HepG2 (cell line): ENCODE results near the gene FBXO41. TPM values are rescaled to one million over a fixed set of nuclear protein-coding genes. Genes with fewer than 3 reads are reported as not detected.

Experiments used
- ATAC-seq: fragments of 200-7000 bp; cut with Tn5 transposase; 3 replicates; pipeline ENCODE4 v1.9.1; 2020; ENCODE audit warnings: mild to moderate bottlenecking, moderate library complexity
- BruUV-seq: library from RNA; stranded (reverse); fragments of 400-500 nt; replicated peaks from 2 replicates; lab custom pipeline; 2021; lab: Mats Ljungman, UMichigan
- CTCF ChIA-PET: fragments of 300-600 bp; formaldehyde crosslinking; extraction: SDS; loops from one replicate; lab custom pipeline; 2021; ENCODE audit warnings: low total read pairs, inconsistent platforms, low intra/inter-chr PET ratio; lab: Yijun Ruan, JAX
- POLR2A ChIA-PET: fragments of 350-600 bp; sonication (Branson Sonifier 250); formaldehyde crosslinking; loops from one replicate; lab custom pipeline; 2020; ENCODE audit warnings: antibody characterized with exemption, inconsistent platforms; lab: Yijun Ruan, JAX
- DNase-seq: peaks from one replicate; pipeline ENCODE4 v3.0.0-alpha.2; 2015; ENCODE audit warnings: low spot score
- FAIRE-seq: peaks from 3 replicates; lab custom pipeline; 2011; peaks lifted over from hg19 to GRCh38; lab: Jason Lieb, UNC
- H2AFZ ChIP-seq: one replicate; pipeline ENCODE4 v1.6.1; 2011; ENCODE audit warnings: low read length, inconsistent platforms
- H3K27ac ChIP-seq: fragments of 300-600 bp; 3 replicates; pipeline ENCODE4 v1.8.0; 2011; ENCODE audit warnings: mixed run types, mild to moderate bottlenecking, mixed read lengths, low read length, inconsistent platforms; ENCODE audit not compliant: insufficient read depth; ENCODE audit errors: extremely low read length
- H3K27me3 ChIP-seq, 2 experiments: fragments of 200-600 bp in 1 of 2; 2 replicates in 1 of 2; 3 replicates in 1 of 2; pipeline versions ENCODE4 v1.6.0 to v1.8.0; 2011; ENCODE audit warnings: low read length in 2 of 2, mild to moderate bottlenecking in 2 of 2, moderate library complexity in 2 of 2, inconsistent platforms in 1 of 2; ENCODE audit not compliant: insufficient read depth in 2 of 2, control insufficient read depth in 1 of 2
- H3K36me3 ChIP-seq, 2 experiments: fragments of 200-600 bp in 1 of 2; replicated peaks in 1 of 2; 2 replicates in 1 of 2; 3 replicates in 1 of 2; pipeline versions ENCODE4 v1.5.1 to v1.8.0; 2011; ENCODE audit warnings: low read length in 2 of 2, inconsistent platforms in 1 of 2; ENCODE audit not compliant: insufficient read depth in 2 of 2, control insufficient read depth in 1 of 2
- H3K4me1 ChIP-seq: 2 replicates; pipeline ENCODE4 v1.5.1; 2012; ENCODE audit warnings: low read length, inconsistent platforms; ENCODE audit not compliant: insufficient read depth
- H3K4me2 ChIP-seq: 2 replicates; pipeline ENCODE4 v1.6.0; 2011; ENCODE audit warnings: low read depth, low read length, inconsistent platforms
- H3K4me3 ChIP-seq, 3 experiments: fragments of 200-600 bp in 1 of 3; sonication (generic), shearing (Covaris generic) in 1 of 3; replicated peaks in 1 of 3; 2 replicates each; pipeline ENCODE4 v1.5.1; 2011 to 2016; ENCODE audit warnings: low read length in 3 of 3, inconsistent platforms in 2 of 3, low read depth in 2 of 3, mild to moderate bottlenecking in 2 of 3, control low read depth in 1 of 3, mixed read lengths in 1 of 3; ENCODE audit not compliant: insufficient read depth in 1 of 3
- H3K79me2 ChIP-seq: one replicate; pipeline ENCODE4 v1.6.1; 2011; ENCODE audit warnings: low read length, inconsistent platforms; ENCODE audit not compliant: insufficient read depth
- H3K9ac ChIP-seq: 2 replicates; pipeline ENCODE4 v1.6.0; 2011; ENCODE audit warnings: mild to moderate bottlenecking, low read depth, low read length, inconsistent platforms; ENCODE audit not compliant: insufficient read depth
- H3K9me3 ChIP-seq: 2 replicates; pipeline ENCODE4 v1.5.1; 2012; ENCODE audit warnings: mild to moderate bottlenecking, low read length
- H4K20me1 ChIP-seq: 2 replicates; pipeline ENCODE4 v1.6.0; 2011; ENCODE audit warnings: inconsistent platforms, mild to moderate bottlenecking, low read length, moderate library complexity; ENCODE audit not compliant: insufficient read depth
- DBP ChIP-seq: sonication (generic); formaldehyde crosslinking; IDR thresholded peaks from 2 replicates; pipeline ENCODE4 v1.4.0; 2020; ENCODE audit warnings: missing genetic modification reagents; ENCODE audit errors: not compliant biosample characterization
- DZIP1 ChIP-seq: sonication (generic); formaldehyde crosslinking; IDR thresholded peaks from 2 replicates; pipeline ENCODE4 v1.5.0; 2020; ENCODE audit warnings: mild to moderate bottlenecking, missing genetic modification reagents
- FLYWCH1 ChIP-seq: sonication (generic); formaldehyde crosslinking; IDR thresholded peaks from 2 replicates; pipeline ENCODE4 v1.8.1; 2023; ENCODE audit warnings: mild to moderate bottlenecking, missing genetic modification reagents
- IRF2 ChIP-seq: IDR thresholded peaks from 2 replicates; pipeline ENCODE4 v1.6.1; 2018; ENCODE audit warnings: missing genetic modification reagents, missing compliant biosample characterization
- KDM2A ChIP-seq: sonication (generic); formaldehyde crosslinking; IDR thresholded peaks from 2 replicates; pipeline ENCODE4 v1.4.0; 2020; ENCODE audit warnings: low read depth, missing genetic modification reagents, borderline replicate concordance
- NBN ChIP-seq: fragments of 450-650 bp; conservative IDR thresholded peaks from 2 replicates; pipeline ENCODE4 v1.6.1; 2017
- NONO ChIP-seq, 2 experiments: fragments of 450-650 bp in 1 of 2; sonication (generic) in 1 of 2; formaldehyde crosslinking in 1 of 2; IDR thresholded peaks in 1 of 2; conservative IDR thresholded peaks in 1 of 2; 2 replicates each; pipeline versions ENCODE4 v1.6.1 to v1.8.0; 2017 to 2022; ENCODE audit warnings: mild to moderate bottlenecking in 1 of 2, missing genetic modification reagents in 1 of 2, moderate library complexity in 1 of 2
- NR2F2 ChIP-seq: IDR thresholded peaks from 2 replicates; pipeline ENCODE4 v1.6.1; 2012; ENCODE audit warnings: low read depth, inconsistent platforms, borderline replicate concordance
- SIN3A ChIP-seq: IDR thresholded peaks from 2 replicates; pipeline ENCODE4 v1.6.1; 2011; ENCODE audit warnings: low read depth, mild to moderate bottlenecking, control low read depth, low read length, borderline replicate concordance
- SOX6 ChIP-seq, 2 experiments: fragments of 450-650 bp in 1 of 2; sonication (generic) in 1 of 2; formaldehyde crosslinking in 1 of 2; IDR thresholded peaks; 2 replicates each; pipeline versions ENCODE4 v1.4.0 to v1.6.1; 2017 to 2020; ENCODE audit warnings: antibody characterized with exemption in 1 of 2, mild to moderate bottlenecking in 1 of 2, missing genetic modification reagents in 1 of 2
- ZNF20 ChIP-seq: sonication (generic); formaldehyde crosslinking; IDR thresholded peaks from 2 replicates; pipeline ENCODE4 v1.4.0; 2020; ENCODE audit warnings: mild to moderate bottlenecking, moderate library complexity, missing genetic modification reagents
- ZNF563 ChIP-seq: sonication (generic); formaldehyde crosslinking; IDR thresholded peaks from 2 replicates; pipeline ENCODE4 v1.8.0; 2022; ENCODE audit warnings: mild to moderate bottlenecking, moderate library complexity, missing genetic modification reagents
- WGBS: methylation state at CpG from one replicate; pipeline ENCODE4 v1.1.6; 2017; ENCODE audit warnings: low lambda C conversion rate; 5-methylcytosine and 5-hydroxymethylcytosine counted together
- in situ Hi-C: cut with HindIII; loops from 2 replicates; pipeline ENCODE4 v1.10.0; 2017; ENCODE audit warnings: low pct_unique_long_range_greater_than_20kb; ENCODE audit not compliant: extremely low pct_ligation_motif_present
- intact Hi-C: fragments of 100-400 bp; cut with micrococcal nuclease; formaldehyde crosslinking; loops from one replicate; pipeline ENCODE4 v1.10.0; 2022; ENCODE audit not compliant: unreplicated experiment
- polyA plus RNA-seq, 8 experiments: library from polyadenylated mRNA; depleted of rRNA in 3 of 8; stranded (reverse) in 7 of 8; unstranded in 1 of 8; fragments of >200 nt; fragmentation: Illumina TruSeq in 4 of 8; extraction: Trizol in 4 of 8; gene quantifications; 2 replicates each; pipeline versions ENCODE4 v1.2.1 to v1.2.3, GENCODE V29; 2011 to 2016; ENCODE audit warnings: low read depth in 4 of 8, missing spikeins in 1 of 8, mixed read lengths in 1 of 8; ENCODE audit not compliant: insufficient read depth in 1 of 8
- total RNA-seq, 5 experiments: library from RNA; depleted of rRNA; stranded (reverse); fragments of >200 nt; fragmentation: Illumina TruSeq; extraction: Trizol; gene quantifications; 2 replicates each; pipeline ENCODE4 v1.2.3, GENCODE V29; 2016; ENCODE audit warnings: low read depth in 1 of 5
- TF ChIP-seq, protein P1 (sequence below): sonication (generic); formaldehyde crosslinking; IDR thresholded peaks from 2 replicates; pipeline ENCODE4 v1.5.0; 2020; ENCODE audit warnings: missing genetic modification reagents, mild to moderate bottlenecking, borderline replicate concordance
- TF ChIP-seq, protein P2 (sequence below): fragments of 450-650 bp; IDR thresholded peaks from 2 replicates; pipeline ENCODE4 v1.6.1; 2017

The FBXO41 gene
- total and polyA plus RNA-seq, 2 of the 13 experiments (the other 11 are each of a cell fraction or from before 2014, with no cell fraction given): 4.2 to 10.3 TPM

DNA sequence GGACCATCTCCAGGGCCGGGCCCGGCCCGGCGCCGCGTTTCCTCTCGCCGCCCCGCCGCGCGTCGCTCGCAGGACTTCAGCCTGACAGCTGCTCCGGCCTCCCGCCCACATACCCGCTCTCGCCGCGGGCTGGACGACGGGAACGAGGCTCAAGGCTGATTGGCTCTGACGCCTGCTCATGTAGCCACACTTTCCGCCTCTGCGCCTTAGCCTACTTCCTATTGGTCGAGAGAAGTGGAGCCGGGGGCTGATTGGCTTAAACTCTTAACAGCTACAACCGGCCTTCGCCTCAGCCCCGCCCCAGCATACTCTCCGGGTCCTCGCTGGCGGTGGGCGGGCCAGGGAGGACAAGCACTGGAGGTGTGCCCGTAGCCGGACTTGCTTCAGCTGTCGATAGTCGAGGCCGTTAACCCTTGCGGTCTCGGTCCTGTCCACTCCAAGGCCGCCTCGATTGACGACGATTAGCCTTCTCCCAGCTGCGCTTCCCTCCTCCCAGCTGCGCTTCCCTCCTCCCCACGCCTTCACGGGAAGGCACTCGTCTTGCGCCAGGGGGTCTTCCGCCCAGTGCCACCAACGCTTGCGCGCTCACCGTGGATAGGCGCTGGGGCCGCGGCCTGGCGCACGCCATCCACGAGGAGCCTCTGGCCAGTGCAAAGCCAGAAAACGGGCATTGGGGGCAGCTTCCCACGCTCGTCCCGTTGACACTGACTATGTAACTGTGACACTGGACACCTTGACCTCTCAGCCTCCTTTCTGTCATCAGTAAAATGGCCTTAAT is 50.9 kb downstream of the FBXO41 start, which contains the start of gene PRADC1:
Gene PRADC1, minus strand, starts transcription at position 86 of the 778 bp plus-strand sequence. Its CDS starts 79 bp downstream, at position 7.
- peak within 1 kb of the TSS; percentile 66 for H2AFZ ChIP-seq
- H3K36me3 ChIP-seq: peaks cover 2 to 13% of the 10 kb centered on the region in 2 experiments; a peak in 2 of 5 replicates
- H3K9me3 ChIP-seq: no peaks in the 10 kb centered on the region
- BruUV-seq: TSS peak; percentile 85
- ChIA-PET CTCF (no interaction called here), POLR2A (interaction anchor here (0.8 to 7.2 kb wide), 27 partner anchors 9 to 887 kb away, joined by 3 to 125 read pairs (median 8); partner anchors contain the start of genes ALMS1, FBXO41, RAB11FIP5 and SFXN5)
- H3K79me2 ChIP-seq: peaks cover 45% of the 10 kb centered on the region
- H3K4me2 ChIP-seq: peak within 1 kb of the TSS; percentile 99
- DNase-seq: peak; percentile 100
- peak; percentile 90 for ATAC-seq
- H3K27ac ChIP-seq: peak within 1 kb of the TSS; percentile 78
- peak within 1 kb of the TSS; percentile 95 for H3K9ac ChIP-seq
- peaks cover 39% of the 10 kb centered on the region for H3K4me1 ChIP-seq
- H4K20me1 ChIP-seq: peaks cover 37% of the 10 kb centered on the region
- in situ Hi-C loops (no loop called here), intact Hi-C loops (loop anchor here (1.0 to 5.0 kb wide), 2 partner anchors 19 to 49 kb away; partner anchors contain the start of genes FBXO41 and SMYD5)
- under 1% methylated on average over 47 of the region's 67 CpGs for WGBS
- H3K27me3 ChIP-seq: peaks cover 0 to 6% of the 10 kb centered on the region in 2 experiments; a peak in 1 of 5 replicates
- FAIRE-seq: peak; percentile 91
- peak within 1 kb of the TSS; percentile 84 to 97 (median 89) for H3K4me3 ChIP-seq
- TF ChIP-seq ZNF563 (CRISPR knock-in tag): 0 out of 2 replicates have a peak, but pooled peaks have one; percentile 79
- peak; percentile 94 for TF ChIP-seq KDM2A
- TF ChIP-seq, protein P1, sequence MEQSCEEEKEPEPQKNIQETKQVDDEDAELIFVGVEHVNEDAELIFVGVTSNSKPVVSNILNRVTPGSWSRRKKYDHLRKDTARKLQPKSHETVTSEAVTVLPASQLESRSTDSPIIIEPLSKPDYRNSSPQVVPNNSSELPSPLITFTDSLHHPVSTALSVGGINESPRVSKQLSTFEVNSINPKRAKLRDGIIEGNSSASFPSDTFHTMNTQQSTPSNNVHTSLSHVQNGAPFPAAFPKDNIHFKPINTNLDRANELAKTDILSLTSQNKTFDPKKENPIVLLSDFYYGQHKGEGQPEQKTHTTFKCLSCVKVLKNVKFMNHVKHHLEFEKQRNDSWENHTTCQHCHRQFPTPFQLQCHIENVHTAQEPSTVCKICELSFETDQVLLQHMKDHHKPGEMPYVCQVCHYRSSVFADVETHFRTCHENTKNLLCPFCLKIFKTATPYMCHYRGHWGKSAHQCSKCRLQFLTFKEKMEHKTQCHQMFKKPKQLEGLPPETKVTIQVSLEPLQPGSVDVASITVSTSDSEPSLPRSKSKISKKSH (CRISPR knock-in tag): no peak; the same call in 1 of the 2 replicates
- peak; percentile 100 for TF ChIP-seq SIN3A
- TF ChIP-seq, protein P2, sequence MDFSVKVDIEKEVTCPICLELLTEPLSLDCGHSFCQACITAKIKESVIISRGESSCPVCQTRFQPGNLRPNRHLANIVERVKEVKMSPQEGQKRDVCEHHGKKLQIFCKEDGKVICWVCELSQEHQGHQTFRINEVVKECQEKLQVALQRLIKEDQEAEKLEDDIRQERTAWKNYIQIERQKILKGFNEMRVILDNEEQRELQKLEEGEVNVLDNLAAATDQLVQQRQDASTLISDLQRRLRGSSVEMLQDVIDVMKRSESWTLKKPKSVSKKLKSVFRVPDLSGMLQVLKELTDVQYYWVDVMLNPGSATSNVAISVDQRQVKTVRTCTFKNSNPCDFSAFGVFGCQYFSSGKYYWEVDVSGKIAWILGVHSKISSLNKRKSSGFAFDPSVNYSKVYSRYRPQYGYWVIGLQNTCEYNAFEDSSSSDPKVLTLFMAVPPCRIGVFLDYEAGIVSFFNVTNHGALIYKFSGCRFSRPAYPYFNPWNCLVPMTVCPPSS: no peak
- no peak for TF ChIP-seq FLYWCH1 (CRISPR knock-in tag)
- no peak for TF ChIP-seq NR2F2
- TF ChIP-seq SOX6 (IDR thresholded peaks at IDR 0.05): no peak
- TF ChIP-seq SOX6 (CRISPR knock-in tag; IDR thresholded peaks at IDR 0.05): peak; percentile 58
- no peak for TF ChIP-seq DBP (CRISPR knock-in tag)
- no peak; the same call in 1 of the 2 replicates for TF ChIP-seq IRF2 (CRISPR knock-in tag)
- no peak for TF ChIP-seq NONO (IDR thresholded peaks at IDR 0.05)
- peak; percentile 44; the same call in 1 of the 2 replicates for TF ChIP-seq NONO (CRISPR knock-in tag; conservative IDR thresholded peaks at IDR 0.05)
- TF ChIP-seq NBN: no peak
- TF ChIP-seq ZNF20: no peak
- no peak; the same call in 1 of the 2 replicates for TF ChIP-seq DZIP1
